Sigmoid colon (tissue), 7 donors: ENCODE data around the gene PCDH10. TPM values are rescaled to one million over a fixed set of nuclear protein-coding genes. Genes with fewer than 3 reads are reported as not detected.

Experiments
- DNase-seq: peaks from one replicate; pipeline ENCODE4 v3.0.0-alpha.2; 2019
- H3K27ac ChIP-seq, 4 donors: fragments of 200-600 bp; sonication (generic); one replicate each; pipeline ENCODE4 v1.5.1; 2016 to 2019; ENCODE audit warnings: mild to moderate bottlenecking in 1 of 4
- H3K27me3 ChIP-seq, 3 donors: fragments of 200-600 bp; sonication (generic); one replicate each; pipeline ENCODE4 v1.5.1; 2019; ENCODE audit warnings: mild to moderate bottlenecking in 1 of 3
- H3K36me3 ChIP-seq, 4 donors: fragments of 200-600 bp; sonication (generic); one replicate each; pipeline ENCODE4 v1.5.1; 2016 to 2019
- H3K4me1 ChIP-seq, 4 donors: fragments of 200-600 bp; sonication (generic); one replicate each; pipeline ENCODE4 v1.5.1; 2017 to 2019
- H3K4me3 ChIP-seq, 4 donors: fragments of 200-600 bp; sonication (generic); one replicate each; pipeline ENCODE4 v1.5.1; 2017 to 2019; ENCODE audit warnings: mild to moderate bottlenecking in 2 of 4, moderate library complexity in 1 of 4
- H3K9me3 ChIP-seq, 4 donors: fragments of 200-600 bp in 3 of 4; sonication (generic) in 3 of 4; one replicate each; pipeline versions ENCODE4 v1.5.1 to v1.6.1; 2013 to 2019
- CTCF ChIP-seq, 4 experiments: fragments of 450-650 bp in 3 of 4; fragments of 200-600 bp in 1 of 4; IDR thresholded peaks; one replicate each; pipeline ENCODE4 v1.5.1; 2016 to 2019; ENCODE audit warnings: antibody characterized with exemption in 4 of 4, mild to moderate bottlenecking in 3 of 4, moderate library complexity in 2 of 4
- EP300 ChIP-seq, 4 donors: sonication (generic); formaldehyde crosslinking; IDR thresholded peaks; one replicate each; pipeline ENCODE4 v1.6.1; 2017; ENCODE audit warnings: antibody characterized with exemption in 4 of 4
- POLR2A ChIP-seq, 2 donors: fragments of 450-650 bp; IDR thresholded peaks; one replicate each; pipeline ENCODE4 v1.6.1; 2016; ENCODE audit warnings: antibody characterized with exemption in 2 of 2, mild to moderate bottlenecking in 2 of 2, moderate library complexity in 2 of 2
- POLR2AphosphoS5 ChIP-seq, 4 donors: sonication (generic); formaldehyde crosslinking; IDR thresholded peaks; one replicate each; pipeline ENCODE4 v1.6.1; 2017; ENCODE audit warnings: antibody characterized with exemption in 4 of 4
- WGBS, 2 donors: extraction: QIAGEN DNeasy Blood & Tissue Kit; methylation state at CpG; one replicate each; pipeline ENCODE4 v1.1.7; 2013; 5-methylcytosine and 5-hydroxymethylcytosine counted together
- intact Hi-C: fragments of 100-400 bp; cut with DNase I; formaldehyde crosslinking; loops from one replicate; pipeline ENCODE4 v1.15.1; 2023
- polyA plus RNA-seq, 3 donors: library from polyadenylated mRNA; stranded (reverse); fragments of 200-250 nt; gene quantifications; one replicate each; pipeline ENCODE4 v1.2.3, GENCODE V29; 2013
- total RNA-seq, 4 donors: library from RNA; depleted of rRNA; stranded (reverse); fragments of >200 nt; gene quantifications; one replicate each; pipeline ENCODE4 v1.1.0, GENCODE V29; 2016
- donor health status: healthy with polysubstance abuse.
- donor health status: Bipolar disorder and iron deficiency.
- donor health status: healthy.

PCDH10 gene
- total and polyA plus RNA-seq, 7 donors, result under 0.01 to 1.9 (median 0.79) TPM; not detected in 1

GRCh38 chr4:133160853-133161252 is 11.8 kb downstream of the PCDH10 start:
- no peak overlapping the region for H3K27ac ChIP-seq
- intact Hi-C loops, result no loop called here
- no peaks in the 10 kb centered on the region for H3K36me3 ChIP-seq
- 57 to 81% methylated on average over 3 of the region's 3 CpGs for WGBS, 2 donors
- no peaks in the 10 kb centered on the region for H3K4me1 ChIP-seq
- TF ChIP-seq POLR2A (IDR thresholded peaks at IDR 0.05) (no peak), POLR2AphosphoS5 (IDR thresholded peaks at IDR 0.05) (no peak), EP300 (IDR thresholded peaks at IDR 0.05) (no peak)
- H3K9me3 ChIP-seq, result no peaks in the 10 kb centered on the region
- H3K4me3 ChIP-seq, result no peak overlapping the region
- H3K27me3 ChIP-seq, result no peaks in the 10 kb centered on the region
- DNase-seq, result no peak

- no peak for DNase-seq
- no peaks in the 10 kb centered on the region for H3K9me3 ChIP-seq
- no peaks in the 10 kb centered on the region for H3K27me3 ChIP-seq
- H3K36me3 ChIP-seq, result no peaks in the 10 kb centered on the region
- 45 to 83% methylated on average over 2 of the region's 2 CpGs for WGBS, 2 donors
- no peaks in the 10 kb centered on the region for H3K4me1 ChIP-seq
- no peak overlapping the region for H3K27ac ChIP-seq
- TF ChIP-seq CTCF (IDR thresholded peaks at IDR 0.05) (no peak), POLR2A (IDR thresholded peaks at IDR 0.05) (no peak), POLR2AphosphoS5 (IDR thresholded peaks at IDR 0.05) (no peak), EP300 (IDR thresholded peaks at IDR 0.05) (no peak)
- H3K4me3 ChIP-seq, result no peak overlapping the region
- intact Hi-C loops, result no loop called here
These were observed 12.6 kb downstream of the PCDH10 start for GRCh38 chr4:133161570-133162295.

GRCh38 chr4:133162941-133163340 is 13.8 kb downstream of the PCDH10 start:
- Histone ChIP-seq H3K27ac (no peak overlapping the region), H3K4me3 (no peak overlapping the region), H3K9me3 (no peaks in the 10 kb centered on the region), H3K4me1 (no peaks in the 10 kb centered on the region), H3K36me3 (no peaks in the 10 kb centered on the region), H3K27me3 (no peaks in the 10 kb centered on the region)
- TF ChIP-seq CTCF (IDR thresholded peaks at IDR 0.05), result no peak
- no peak for TF ChIP-seq EP300 (IDR thresholded peaks at IDR 0.05)
- no peak for TF ChIP-seq POLR2A (IDR thresholded peaks at IDR 0.05)
- no peak for TF ChIP-seq POLR2AphosphoS5 (IDR thresholded peaks at IDR 0.05)
- DNase-seq, result no peak
- intact Hi-C loops, result no loop called here
- 83 to 87% methylated on average over 8 of the region's 8 CpGs for WGBS, 2 donors

GRCh38 chr4:133178956-133179355 is 29.9 kb downstream of the PCDH10 start:
- DNase-seq, result no peak
- intact Hi-C loops, result no loop called here
- H3K27ac ChIP-seq, result no peak overlapping the region
- H3K36me3 ChIP-seq, result no peaks in the 10 kb centered on the region
- TF ChIP-seq CTCF (IDR thresholded peaks at IDR 0.05), result no peak
- TF ChIP-seq EP300 (IDR thresholded peaks at IDR 0.05), result no peak
- TF ChIP-seq POLR2A (IDR thresholded peaks at IDR 0.05), result no peak
- no peak for TF ChIP-seq POLR2AphosphoS5 (IDR thresholded peaks at IDR 0.05)
- H3K9me3 ChIP-seq, result no peaks in the 10 kb centered on the region
- H3K4me1 ChIP-seq, result no peaks in the 10 kb centered on the region
- H3K4me3 ChIP-seq, result no peak overlapping the region
- no peaks in the 10 kb centered on the region for H3K27me3 ChIP-seq
- 77 to 86% methylated on average over 2 of the region's 2 CpGs for WGBS, 2 donors

- Histone ChIP-seq H3K4me3 (no peak overlapping the region), H3K4me1 (no peaks in the 10 kb centered on the region), H3K9me3 (no peaks in the 10 kb centered on the region), H3K36me3 (no peaks in the 10 kb centered on the region), H3K27ac (no peak overlapping the region), H3K27me3 (no peaks in the 10 kb centered on the region)
- DNase-seq, result no peak
- intact Hi-C loops, result no loop called here
- TF ChIP-seq POLR2A (IDR thresholded peaks at IDR 0.05) (no peak), CTCF (IDR thresholded peaks at IDR 0.05) (no peak), EP300 (IDR thresholded peaks at IDR 0.05) (no peak), POLR2AphosphoS5 (IDR thresholded peaks at IDR 0.05) (no peak)
These were observed 37.1 kb downstream of the PCDH10 start for GRCh38 chr4:133186210-133186609.
